LoVo (cell line): Measurements from ENCODE around the gene CALML6.
"Not testable (repeated sequence)": the region's sequence is repeated elsewhere in the genome, so short reads cannot be mapped to it uniquely, and the experiment has no call there.

ENCODE experiments used
- DNase-seq: peaks from one replicate; pipeline ENCODE4 v3.0.0-alpha.2; 2016; ENCODE audit warnings: low spot score

The CALML6 gene

GRCh38 chr1:1914971-1915692 is at the start of gene CALML6:
Gene CALML6 (plus strand): TSS chr1:1915260. CDS start chr1:1915281, 21 bp downstream.
- no peak for DNase-seq

GRCh38 chr1:1867164-1867563 is 47.9 kb upstream of the CALML6 start:
- DNase-seq, result no peak

- DNase-seq, result no peak
Measured at GRCh38 chr1:1869469-1869868, 45.6 kb upstream of the CALML6 start.

GRCh38 chr1:1872329-1872994 is 42.6 kb upstream of the CALML6 start:
- no peak for DNase-seq

GRCh38 chr1:1873186-1873585 is 41.9 kb upstream of the CALML6 start:
- DNase-seq, result no peak

- DNase-seq, result no peak
Measured at GRCh38 chr1:1874901-1875300, 40.2 kb upstream of the CALML6 start.

GRCh38 chr1:1875932-1876331 is 39.1 kb upstream of the CALML6 start:
- DNase-seq, result no peak

GRCh38 chr1:1876335-1876930 is 38.6 kb upstream of the CALML6 start:
- no peak for DNase-seq

GRCh38 chr1:1877865-1878436 is 37.1 kb upstream of the CALML6 start:
- no peak for DNase-seq

GRCh38 chr1:1879942-1880341 is 35.1 kb upstream of the CALML6 start:
- DNase-seq, result no peak

GRCh38 chr1:1880617-1881312 is 34.3 kb upstream of the CALML6 start:
- no peak for DNase-seq

- DNase-seq, result no peak
Measured at GRCh38 chr1:1881727-1882126, 33.3 kb upstream of the CALML6 start.

- DNase-seq, result no peak
Measured at GRCh38 chr1:1883092-1883873, 31.8 kb upstream of the CALML6 start.

- not testable (repeated sequence) for DNase-seq
Measured at GRCh38 chr1:1883890-1884289, 31.2 kb upstream of the CALML6 start.

GRCh38 chr1:1889090-1889750 is 25.8 kb upstream of the CALML6 start:
- no peak for DNase-seq

- DNase-seq, result no peak
Measured at GRCh38 chr1:1889847-1890505, 25.1 kb upstream of the CALML6 start.

- DNase-seq, result peak; percentile 90
Measured at GRCh38 chr1:1890506-1891348, 24.3 kb upstream of the CALML6 start, which contains the start of gene GNB1. Gene GNB1 (minus strand): TSS chr1:1891087. CDS start chr1:1825453, 65,634 bp downstream.

GRCh38 chr1:1891349-1892078 is 23.5 kb upstream of the CALML6 start:
- DNase-seq, result peak; percentile 57
